Activated naive CD4-positive, alpha-beta T cell treated with anti-CD3 and anti-CD28 coated beads, Interleukin-2, amount 50 U/mL, for 72 hours (primary cell): ENCODE measurements around the gene FOCAD. TPM values are rescaled to one million over a fixed set of nuclear protein-coding genes. Genes with fewer than 3 reads are reported as not detected.

Experiments used
- ATAC-seq, 2 donors: fragments of 150-1000 bp; cut with Tn5 transposase; 2 replicates each; pipeline ENCODE4 v1.10.0; 2021; ENCODE audit warnings: mild to moderate bottlenecking in 2 of 2, moderate library complexity in 2 of 2
- DNase-seq, 2 donors: peaks; one replicate each; pipeline ENCODE4 v3.0.0; 2021 to 2022; ENCODE audit warnings: low spot score in 2 of 2
- H3K27ac Mint-ChIP-seq, 2 donors: one replicate each; pipeline ENCODE4 v1.8.0; 2022; ENCODE audit warnings: mild to moderate bottlenecking in 2 of 2, mixed read lengths in 2 of 2
- H3K36me3 Mint-ChIP-seq, 2 donors: one replicate each; pipeline ENCODE4 v1.8.0; 2022; ENCODE audit warnings: mixed read lengths in 2 of 2
- H3K9me3 Mint-ChIP-seq, 2 donors: one replicate each; pipeline ENCODE4 v1.8.0; 2022; ENCODE audit warnings: mixed read lengths in 2 of 2
- total RNA-seq, 2 donors: library from RNA; stranded (reverse); gene quantifications; one replicate each; pipeline ENCODE4 v1.2.3, GENCODE V29; 2022

The FOCAD gene
- total RNA-seq, 2 donors from 2014 or later = 25.4 to 27.9 TPM

DNA sequence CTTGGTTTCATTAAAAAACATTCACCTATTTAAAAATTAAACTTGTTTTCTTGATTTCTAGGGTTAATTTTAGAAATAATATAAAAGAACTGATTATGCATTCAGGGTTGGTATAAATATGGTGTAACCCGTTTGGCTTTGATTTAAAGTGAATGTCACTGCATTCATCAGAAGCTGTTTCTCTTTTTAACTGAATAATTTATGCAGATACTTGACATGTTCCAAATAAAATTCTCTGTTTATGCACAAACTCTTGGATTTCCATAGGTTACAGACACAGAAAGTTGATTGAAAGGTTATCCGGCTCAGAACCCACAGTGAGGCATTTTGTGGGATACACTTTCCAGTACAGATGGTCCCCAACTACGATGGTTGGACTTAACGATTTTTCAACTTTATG is 186.1 kb downstream of the FOCAD start:
- no peaks in the 10 kb centered on the region for H3K9me3 Mint-ChIP-seq
- peaks cover 3 to 9% of the 10 kb centered on the region in 2 donors for H3K36me3 Mint-ChIP-seq
- DNase-seq (no peak), ATAC-seq (no peak)
- peak overlapping the region in 1 of 2 donors; percentile 19 for H3K27ac Mint-ChIP-seq

DNA sequence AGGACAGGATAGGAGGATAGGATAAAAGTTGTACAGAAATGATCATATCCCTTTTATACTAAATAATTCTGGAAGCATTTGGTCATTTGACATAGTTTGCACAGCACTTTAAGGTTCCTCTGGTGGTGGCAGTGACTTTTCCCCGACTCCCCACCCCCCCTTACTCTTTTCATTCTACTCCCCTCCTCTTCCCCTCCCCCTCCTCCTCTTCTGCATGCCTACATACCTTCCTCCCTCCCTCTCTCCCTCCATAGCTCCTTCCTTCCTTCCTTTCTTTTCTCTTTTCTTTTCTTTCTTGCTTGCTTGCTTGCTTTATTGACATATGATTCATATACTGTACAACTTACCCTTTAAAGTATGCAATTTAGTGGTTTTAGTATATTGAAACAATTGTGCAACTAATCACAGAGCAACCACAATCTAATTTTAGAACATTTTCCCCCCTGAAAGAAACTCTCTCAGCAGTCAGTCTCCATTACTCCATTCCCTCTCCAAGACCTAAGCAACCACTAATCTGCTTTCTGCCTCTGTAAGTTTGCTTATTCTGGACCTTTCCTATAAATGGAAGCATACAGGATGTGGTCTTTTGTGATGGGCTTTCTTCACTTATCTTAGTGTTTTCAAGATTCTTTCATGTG is 188.4 kb downstream of the FOCAD start:
- Mint-ChIP-seq H3K36me3 (peaks cover 0 to 4% of the 10 kb centered on the region in 2 donors), H3K9me3 (no peaks in the 10 kb centered on the region), H3K27ac (no peak overlapping the region)
- ATAC-seq (no peak), DNase-seq (no peak)

DNA sequence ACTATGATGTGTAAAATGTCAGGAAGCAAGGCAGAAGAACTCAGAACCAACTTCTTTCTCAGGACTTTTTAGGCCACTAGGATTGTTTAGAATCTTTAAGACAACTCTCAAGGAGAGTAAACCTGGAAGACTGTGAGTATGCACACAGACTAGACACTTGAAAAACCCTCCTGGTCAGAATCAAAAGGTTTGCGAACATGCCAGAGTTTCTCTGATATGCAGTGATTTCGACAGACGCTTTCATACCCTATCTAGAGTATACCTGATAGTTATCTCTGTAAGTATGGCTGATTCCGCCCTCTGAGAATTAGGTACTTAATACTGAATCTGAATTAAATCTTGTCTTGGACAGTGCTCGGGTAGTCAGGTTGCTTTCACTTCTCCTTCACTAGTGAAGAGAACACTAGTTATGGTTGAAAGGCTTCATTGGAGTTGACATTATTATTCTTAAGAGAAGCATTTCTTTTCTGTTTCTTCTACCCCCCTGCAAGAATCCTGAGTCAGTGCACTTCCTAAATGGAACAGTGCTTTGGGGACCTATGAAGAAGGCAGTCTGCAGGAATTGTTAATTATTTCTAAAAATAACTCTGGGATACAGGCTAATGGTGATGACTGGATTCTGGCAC is 189.3 kb downstream of the FOCAD start:
- no peaks in the 10 kb centered on the region for H3K36me3 Mint-ChIP-seq
- ATAC-seq (no peak), DNase-seq (no peak)
- H3K27ac Mint-ChIP-seq = no peak overlapping the region
- no peaks in the 10 kb centered on the region for H3K9me3 Mint-ChIP-seq

DNA sequence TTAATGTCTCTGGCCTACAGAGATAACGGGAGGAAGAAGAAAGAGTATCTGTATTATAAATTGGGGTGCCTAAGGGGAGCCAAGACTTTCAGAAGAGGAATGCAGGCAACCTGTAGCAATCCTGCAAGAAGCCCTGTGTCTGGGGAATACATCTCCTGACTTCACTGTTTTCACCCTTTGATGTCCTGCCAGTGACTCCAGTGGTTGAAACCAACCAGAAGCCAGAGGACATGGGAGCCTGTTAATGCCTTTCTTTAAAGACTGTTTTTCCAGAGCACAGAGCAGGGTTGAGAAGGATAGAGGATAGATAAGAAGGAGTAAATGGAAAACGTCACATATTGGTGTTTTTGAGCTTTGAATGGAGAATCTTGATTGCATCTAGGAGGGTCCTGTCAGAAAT is 196.2 kb downstream of the FOCAD start:
- H3K36me3 Mint-ChIP-seq = no peaks in the 10 kb centered on the region
- DNase-seq (no peak), ATAC-seq (no peak)
- no peak overlapping the region for H3K27ac Mint-ChIP-seq
- H3K9me3 Mint-ChIP-seq = no peaks in the 10 kb centered on the region

DNA sequence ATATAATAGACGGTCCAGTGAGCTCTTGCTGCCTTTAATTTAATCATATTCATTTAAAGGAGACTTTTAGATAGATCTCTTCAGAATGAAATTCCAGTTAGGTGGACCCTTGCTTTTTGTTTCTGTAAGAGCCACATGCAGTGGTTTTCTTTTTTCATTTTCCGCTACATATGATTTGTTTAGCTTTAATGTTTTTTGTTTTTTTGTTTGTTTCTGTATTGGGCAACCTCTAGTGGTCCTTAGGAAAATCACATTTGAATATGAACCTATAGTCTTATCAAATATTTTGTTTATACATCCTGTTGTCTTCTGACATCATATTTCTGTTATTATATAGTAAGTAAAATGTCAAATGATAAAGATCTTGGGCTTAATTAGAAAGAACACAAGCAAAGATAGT is 196.6 kb downstream of the FOCAD start:
- Mint-ChIP-seq H3K27ac (no peak overlapping the region), H3K9me3 (no peaks in the 10 kb centered on the region), H3K36me3 (no peaks in the 10 kb centered on the region)
- DNase-seq (no peak), ATAC-seq (no peak)

DNA sequence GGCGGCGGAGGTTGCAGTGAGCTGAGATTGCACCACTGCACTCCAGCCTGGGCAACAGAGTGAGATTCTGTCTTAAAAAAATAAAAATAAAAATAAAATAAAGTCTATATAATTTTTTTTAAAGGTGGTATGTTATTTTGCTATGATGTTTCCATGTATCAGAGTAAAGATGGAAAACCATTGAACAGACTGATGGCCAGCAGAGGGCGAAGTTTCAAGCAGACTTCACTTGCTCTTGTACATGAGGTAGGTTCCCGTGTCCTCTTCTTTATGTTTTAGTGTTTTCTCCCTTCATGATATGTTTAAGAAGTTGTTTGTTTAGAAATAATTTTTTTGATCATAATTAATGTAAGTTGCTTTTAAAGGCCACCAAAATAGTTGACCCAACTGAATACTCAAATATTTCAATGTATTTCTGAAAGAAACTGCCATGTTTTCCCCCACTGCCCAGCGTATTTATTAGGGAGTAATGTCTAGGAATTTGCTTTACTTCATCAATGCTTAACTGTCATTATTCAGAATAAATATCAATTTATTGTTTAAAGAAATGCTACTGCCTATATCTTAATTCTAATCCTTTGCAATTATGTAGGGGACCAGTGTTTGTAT is 201.0 kb downstream of the FOCAD start:
- ATAC-seq = no peak

DNA sequence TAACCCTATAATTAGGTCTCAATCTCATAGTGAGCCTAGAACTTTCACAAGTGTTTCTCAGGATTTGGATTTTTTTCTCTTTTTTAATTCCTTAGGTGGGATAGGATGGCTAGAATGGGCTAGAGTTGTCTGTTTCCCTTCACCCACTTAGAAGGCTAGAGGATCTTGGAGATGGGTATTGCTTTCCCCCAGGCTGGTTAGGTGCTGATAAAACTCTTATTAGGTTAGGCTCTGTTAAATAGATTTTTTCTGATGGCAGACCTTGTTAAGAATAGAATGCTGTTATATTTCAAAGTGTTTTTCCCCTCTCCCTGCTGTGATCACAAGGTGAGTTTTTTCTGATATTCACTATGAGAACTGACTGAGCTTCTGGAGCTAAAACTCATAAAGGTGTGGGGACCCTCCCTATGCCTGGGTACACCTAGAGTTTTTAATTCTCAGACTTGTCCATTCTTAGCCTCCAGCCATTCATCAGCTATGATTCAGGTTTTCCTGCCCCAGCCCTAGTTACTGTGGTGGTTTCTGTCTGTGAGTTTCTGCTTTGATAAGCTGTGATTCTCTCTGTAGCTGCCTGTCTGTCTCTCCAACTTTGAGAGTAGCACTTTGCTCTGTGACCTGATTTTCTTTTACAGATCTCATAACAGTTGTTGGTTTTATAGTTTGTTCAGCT is 215.0 kb downstream of the FOCAD start:
- peak; percentile 67 to 78 for ATAC-seq
- Mint-ChIP-seq H3K27ac (no peak overlapping the region), H3K36me3 (no peaks in the 10 kb centered on the region), H3K9me3 (no peaks in the 10 kb centered on the region)
- no peak for DNase-seq

More for the DNA sequence above, 201.0 kb downstream of the FOCAD start:
- DNase-seq = peak in 1 of 2 donors; percentile 51
- no peak overlapping the region for H3K27ac Mint-ChIP-seq
- peaks cover 0 to 6% of the 10 kb centered on the region in 2 donors for H3K36me3 Mint-ChIP-seq
- no peaks in the 10 kb centered on the region for H3K9me3 Mint-ChIP-seq

DNA sequence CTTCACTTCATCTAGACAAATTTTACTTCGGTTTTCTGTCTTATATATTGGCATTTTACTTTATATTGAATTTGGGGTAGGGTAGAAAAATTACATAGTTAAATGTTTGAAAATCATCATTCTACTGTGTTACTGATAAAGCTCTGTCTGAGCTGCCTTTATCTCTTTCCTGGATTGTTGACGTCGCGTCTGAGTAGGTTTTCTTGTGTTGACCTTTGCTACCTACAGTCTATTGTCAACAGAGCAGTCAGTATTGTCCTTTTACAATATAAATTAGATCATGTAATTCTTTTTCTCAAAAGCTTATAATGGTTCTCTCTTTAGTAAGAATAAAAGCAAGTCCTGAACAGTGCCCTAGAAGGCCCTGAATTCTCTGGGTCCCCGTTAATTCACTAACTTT is 219.2 kb downstream of the FOCAD start:
- H3K27ac Mint-ChIP-seq = no peak overlapping the region
- ATAC-seq = no peak
- no peaks in the 10 kb centered on the region for H3K9me3 Mint-ChIP-seq
- no peaks in the 10 kb centered on the region for H3K36me3 Mint-ChIP-seq
- DNase-seq = no peak

DNA sequence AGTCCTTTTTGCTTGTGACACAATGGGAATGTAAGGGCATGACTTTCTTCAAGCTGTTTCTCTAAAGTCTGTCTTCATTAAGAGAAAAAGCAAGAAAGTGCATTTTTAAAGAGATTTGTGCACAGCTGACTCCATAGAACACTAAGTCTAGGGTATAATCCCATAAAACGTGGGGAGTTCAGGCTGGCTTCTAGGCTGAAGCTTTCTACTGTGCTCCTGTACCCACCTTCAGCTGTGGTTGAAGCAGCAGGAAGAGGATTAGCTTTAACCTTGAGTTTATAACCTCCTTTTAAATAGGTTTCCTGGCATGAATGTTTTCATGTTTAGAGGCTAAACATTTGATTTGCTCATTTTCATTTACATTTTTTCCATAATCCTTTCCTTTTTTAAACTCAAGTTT is 220.9 kb downstream of the FOCAD start:
- Mint-ChIP-seq H3K27ac (no peak overlapping the region), H3K36me3 (no peaks in the 10 kb centered on the region), H3K9me3 (no peaks in the 10 kb centered on the region)
- DNase-seq (no peak), ATAC-seq (no peak)

DNA sequence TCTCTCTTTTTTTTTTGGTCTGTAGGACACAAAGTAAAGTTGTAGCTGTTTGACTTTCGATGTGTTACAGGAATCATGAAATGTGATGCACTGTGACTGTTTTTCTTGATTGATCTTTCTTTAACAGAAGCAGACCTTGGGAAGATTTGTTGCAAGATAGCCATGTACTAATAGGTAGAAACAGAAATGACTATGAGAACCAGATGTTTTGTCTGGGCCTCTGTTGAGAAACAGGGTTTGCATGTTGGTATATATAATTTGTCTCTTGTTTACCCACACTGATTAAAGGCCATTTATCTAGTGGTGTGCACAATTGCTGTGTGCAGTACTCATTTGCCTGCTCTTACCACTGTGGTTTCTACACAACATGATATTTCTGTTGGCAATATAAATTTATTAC is 222.3 kb downstream of the FOCAD start:
- ATAC-seq = no peak
- DNase-seq = no peak
- Mint-ChIP-seq H3K9me3 (no peaks in the 10 kb centered on the region), H3K27ac (no peak overlapping the region), H3K36me3 (no peaks in the 10 kb centered on the region)

DNA sequence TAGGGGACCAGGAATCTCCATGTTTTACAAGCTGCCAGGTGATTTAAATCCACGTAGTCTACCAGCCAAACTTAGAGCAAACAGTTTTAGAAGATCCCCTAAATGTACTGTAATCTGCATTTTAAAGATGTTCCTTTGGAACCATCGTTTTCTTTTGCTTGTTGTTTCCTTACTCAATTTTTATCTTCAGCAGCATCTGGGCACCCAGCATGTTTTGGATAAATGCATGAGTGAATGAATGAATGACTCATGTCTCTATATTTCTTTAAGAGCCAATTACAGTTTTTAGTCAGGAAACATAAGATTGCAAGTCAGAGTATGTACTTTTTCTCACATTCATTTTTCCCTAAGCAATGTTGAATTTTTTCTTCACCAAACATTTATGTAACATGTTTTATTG is 224.4 kb downstream of the FOCAD start:
- ATAC-seq = no peak
- Mint-ChIP-seq H3K27ac (no peak overlapping the region), H3K36me3 (no peaks in the 10 kb centered on the region), H3K9me3 (no peaks in the 10 kb centered on the region)
- DNase-seq = no peak

DNA sequence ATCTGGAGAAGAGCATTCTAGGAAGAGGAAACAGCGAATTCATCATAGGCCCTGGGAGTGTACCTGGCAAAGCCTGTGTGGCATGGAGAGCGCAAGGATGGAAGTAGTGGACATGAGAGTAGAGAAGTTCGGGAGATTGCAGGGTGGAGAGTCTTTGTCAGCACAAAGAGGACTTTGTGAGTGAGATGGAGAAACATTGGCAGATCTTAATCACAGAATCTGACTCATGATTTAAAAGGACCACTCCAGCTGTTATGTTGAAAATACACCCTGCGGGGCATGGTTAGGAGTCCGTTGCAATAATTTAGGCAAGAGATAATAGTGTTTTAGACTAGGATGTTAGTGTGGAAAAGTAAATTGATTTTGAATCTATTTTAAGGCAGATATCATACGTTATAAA is 230.5 kb downstream of the FOCAD start:
- Mint-ChIP-seq H3K9me3 (no peaks in the 10 kb centered on the region), H3K36me3 (peaks cover 10 to 20% of the 10 kb centered on the region in 2 donors), H3K27ac (no peak overlapping the region)
- ATAC-seq (no peak), DNase-seq (no peak)

DNA sequence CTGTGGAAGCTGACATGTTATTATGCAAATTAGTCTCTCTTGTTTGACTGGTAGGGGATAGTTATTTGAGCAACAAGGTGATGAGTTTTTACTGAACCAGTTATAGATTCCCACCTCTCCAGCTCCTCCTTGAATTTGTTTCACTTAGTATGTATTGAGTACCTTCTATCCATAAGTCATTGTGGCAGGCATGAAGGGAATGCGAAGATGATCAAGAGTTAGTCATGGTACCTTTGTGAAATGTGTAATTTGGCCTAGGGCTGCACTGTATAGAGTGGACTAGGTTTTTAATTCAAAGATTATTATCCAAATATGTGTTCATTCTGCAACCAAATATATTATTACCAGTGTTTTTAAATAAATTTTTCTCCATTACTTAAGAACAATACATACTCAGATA is 237.3 kb downstream of the FOCAD start:
- peaks cover 11 to 13% of the 10 kb centered on the region in 2 donors for H3K36me3 Mint-ChIP-seq
- ATAC-seq = no peak
- no peak overlapping the region for H3K27ac Mint-ChIP-seq
- DNase-seq = no peak
- no peaks in the 10 kb centered on the region for H3K9me3 Mint-ChIP-seq

DNA sequence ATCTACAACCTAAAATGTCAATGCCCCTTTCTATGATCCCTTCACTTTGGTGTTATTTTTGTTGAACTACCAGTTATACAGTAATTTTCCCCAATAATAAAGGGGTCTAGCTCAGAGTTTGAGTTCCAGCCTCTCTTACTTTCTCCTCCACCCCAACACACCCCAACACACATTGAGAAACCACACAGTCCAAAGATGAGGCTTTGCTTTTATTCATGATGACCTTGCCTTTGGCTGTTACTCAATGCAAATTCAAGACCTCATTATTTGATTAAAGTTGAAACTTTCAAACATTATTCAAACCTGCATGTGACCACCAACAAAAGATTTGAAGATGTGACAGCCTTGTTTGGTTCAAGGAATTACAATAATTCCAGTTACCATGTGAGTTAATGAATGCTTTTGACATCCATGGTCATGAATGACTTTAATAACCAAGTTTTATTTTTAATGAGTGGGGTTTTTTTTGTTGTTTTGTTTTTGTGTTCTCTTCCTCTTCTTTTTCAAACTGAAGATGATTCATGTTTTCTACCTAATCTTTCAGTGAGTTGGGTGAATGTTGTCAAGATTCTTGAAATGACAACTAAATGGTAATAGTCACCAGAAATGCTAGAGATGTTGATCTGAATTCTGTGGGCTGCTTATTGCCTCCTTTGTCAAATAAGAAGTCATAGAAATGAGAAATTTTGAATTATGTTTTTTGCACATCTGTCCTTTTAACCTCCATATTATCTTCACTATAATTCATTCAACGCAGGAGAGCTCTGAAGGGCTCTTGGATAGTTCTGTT is 241.4 kb downstream of the FOCAD start:
- Mint-ChIP-seq H3K27ac (no peak overlapping the region), H3K9me3 (no peaks in the 10 kb centered on the region), H3K36me3 (no peaks in the 10 kb centered on the region)
- peak in 1 of 2 donors; percentile 79 for ATAC-seq
- no peak for DNase-seq

DNA sequence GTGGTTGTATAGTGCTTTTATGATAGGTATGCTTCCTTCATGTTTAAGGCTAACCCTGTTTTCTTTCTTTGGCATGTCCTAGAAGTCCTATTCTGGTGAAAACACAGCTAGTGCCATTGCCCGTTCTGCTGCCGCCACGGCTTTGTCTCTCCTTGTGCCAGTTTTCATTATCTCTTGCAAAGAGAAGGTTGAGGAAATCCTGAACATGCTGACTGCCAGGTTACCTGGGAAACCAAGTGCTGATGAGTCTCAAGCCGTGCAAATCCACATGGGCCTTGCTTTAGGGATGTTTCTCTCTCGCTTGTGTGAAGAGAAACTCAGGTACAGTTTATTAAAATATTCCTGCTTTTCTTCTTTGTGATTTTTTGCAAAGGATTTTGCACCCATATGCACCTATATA is 245.2 kb downstream of the FOCAD start:
- H3K36me3 Mint-ChIP-seq = no peaks in the 10 kb centered on the region
- DNase-seq = no peak
- H3K27ac Mint-ChIP-seq = no peak overlapping the region
- no peaks in the 10 kb centered on the region for H3K9me3 Mint-ChIP-seq
- ATAC-seq = no peak

DNA sequence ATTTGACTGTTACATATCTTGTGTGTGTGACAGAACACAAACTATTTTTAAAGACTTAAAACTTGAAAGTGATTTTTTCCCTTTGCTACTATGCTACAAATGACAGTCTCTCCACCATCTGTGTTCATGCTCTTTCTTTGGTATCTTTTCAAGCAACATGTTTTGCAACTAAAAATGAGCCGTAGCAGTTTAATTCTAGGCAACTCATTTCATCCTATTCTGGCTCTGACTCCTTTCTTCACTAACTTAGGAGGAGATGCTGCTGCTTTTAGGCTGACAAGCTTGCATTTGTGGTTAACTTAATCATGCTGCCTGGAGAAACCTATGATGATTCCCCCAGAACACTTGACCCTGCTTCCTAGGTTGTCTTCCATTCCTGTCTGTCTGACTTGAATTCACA is 246.8 kb downstream of the FOCAD start:
- H3K27ac Mint-ChIP-seq = no peak overlapping the region
- peak in 1 of 2 donors; percentile 50 for ATAC-seq
- H3K36me3 Mint-ChIP-seq = no peaks in the 10 kb centered on the region
- H3K9me3 Mint-ChIP-seq = no peaks in the 10 kb centered on the region
- no peak for DNase-seq
